HG03432 (cell line): ENCODE results near the gene MEPCE.

Experiments used
- ATAC-seq: cut with Tn5 transposase; IDR thresholded peaks from one replicate; pipeline ENCODE4 v1.9.1; 2021; ENCODE audit warnings: mild to moderate bottlenecking, moderate library complexity; ENCODE audit not compliant: unreplicated experiment

MEPCE gene

DNA sequence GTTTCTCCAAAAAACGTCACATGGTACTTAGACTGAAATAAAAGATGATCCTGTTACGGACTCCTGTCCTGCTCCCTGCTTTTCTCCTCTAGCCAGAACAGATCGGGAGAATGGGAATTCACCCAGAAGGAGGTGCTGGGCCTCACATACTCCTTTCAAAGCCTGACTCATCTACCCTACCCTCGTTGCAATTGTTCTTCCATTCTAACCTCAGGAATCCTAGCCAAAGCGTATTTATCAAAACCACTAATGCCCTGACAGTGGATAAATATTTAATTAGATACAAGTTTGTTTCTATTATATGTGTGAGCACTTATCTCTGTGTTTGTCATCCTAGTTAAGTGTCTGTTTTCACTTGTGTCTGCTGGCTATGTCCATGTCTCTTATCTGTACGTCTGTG lies 22.9 kb upstream of the MEPCE start:
- no peak for ATAC-seq

GRCh38 chr7:100407285-100408180 lies 22.1 kb upstream of the MEPCE start:
- peak; percentile 71 for ATAC-seq

GRCh38 chr7:100411101-100411500 lies 18.5 kb upstream of the MEPCE start:
- ATAC-seq = no peak

DNA sequence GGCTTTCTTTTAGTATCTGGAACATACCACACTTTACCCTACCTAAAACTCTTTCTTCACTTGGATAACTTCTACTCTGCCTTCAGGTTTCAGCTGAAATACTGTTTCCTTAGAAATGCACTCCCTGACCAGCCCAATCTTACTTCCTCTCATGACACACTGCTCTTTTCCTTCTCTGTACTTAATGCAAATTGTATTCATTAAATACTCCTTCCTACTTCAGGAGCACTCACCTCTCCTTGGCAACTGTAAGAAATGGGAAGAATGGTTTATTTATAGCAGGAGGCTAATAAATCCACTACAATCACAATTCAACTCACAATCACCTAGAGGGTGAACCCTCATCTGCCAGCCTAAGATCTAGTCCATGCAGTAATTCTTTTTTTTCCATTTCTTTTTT lies 16.3 kb upstream of the MEPCE start:
- no peak for ATAC-seq

GRCh38 chr7:100413889-100414288 lies 15.7 kb upstream of the MEPCE start:
- no peak for ATAC-seq

DNA sequence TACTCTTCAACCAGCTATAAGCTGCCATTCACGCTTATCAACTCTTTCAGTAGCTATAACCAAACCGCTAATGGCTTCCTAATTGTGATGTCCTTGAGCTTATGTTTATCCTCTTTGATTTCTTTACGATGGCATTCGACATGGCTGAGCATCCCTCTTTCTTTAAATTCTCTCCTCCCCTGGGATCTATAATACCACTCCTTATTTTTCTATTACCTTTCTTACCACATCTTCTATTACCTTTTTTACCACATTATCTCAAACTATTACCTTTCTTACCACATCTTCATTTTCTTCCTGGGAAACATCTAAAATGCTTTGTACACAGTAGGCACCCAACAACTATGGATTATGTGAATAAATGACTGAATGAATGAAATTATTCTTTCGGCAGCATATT lies 14.2 kb upstream of the MEPCE start:
- no peak for ATAC-seq

DNA sequence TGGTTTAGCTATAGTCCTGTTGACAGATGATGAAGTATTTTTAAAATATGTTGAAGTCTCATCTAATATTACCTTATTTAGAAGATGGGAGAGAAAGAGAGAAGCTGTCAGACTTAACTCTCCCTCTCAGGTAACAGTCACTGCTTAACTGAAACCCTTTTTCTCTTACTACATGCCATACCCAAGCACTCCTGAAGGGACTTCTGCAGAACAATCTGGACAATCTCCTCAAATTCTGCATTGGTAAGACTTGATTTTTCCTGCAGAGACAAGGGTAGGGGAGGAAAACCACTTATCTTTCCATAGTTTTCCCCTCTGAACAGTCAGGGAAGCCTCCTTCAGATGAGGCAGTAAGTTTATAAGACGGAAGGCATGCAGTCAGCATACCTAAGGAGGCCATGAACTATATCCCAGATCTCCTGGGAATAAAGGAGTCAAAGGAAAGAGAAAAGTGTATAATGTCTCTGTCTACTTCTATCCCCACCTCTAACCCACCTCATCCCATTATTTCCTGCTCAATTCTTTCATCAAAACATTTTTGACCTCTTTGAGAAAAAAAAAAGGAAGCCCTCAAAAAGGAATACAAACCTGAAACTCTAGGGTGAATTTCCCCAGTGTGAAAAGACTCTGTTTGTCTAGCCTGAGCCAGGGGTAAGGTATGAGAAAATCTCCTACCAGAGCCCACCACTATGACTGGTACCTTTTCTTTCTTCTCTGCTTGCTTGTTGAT lies 10.5 kb upstream of the MEPCE start:
- ATAC-seq = no peak

DNA sequence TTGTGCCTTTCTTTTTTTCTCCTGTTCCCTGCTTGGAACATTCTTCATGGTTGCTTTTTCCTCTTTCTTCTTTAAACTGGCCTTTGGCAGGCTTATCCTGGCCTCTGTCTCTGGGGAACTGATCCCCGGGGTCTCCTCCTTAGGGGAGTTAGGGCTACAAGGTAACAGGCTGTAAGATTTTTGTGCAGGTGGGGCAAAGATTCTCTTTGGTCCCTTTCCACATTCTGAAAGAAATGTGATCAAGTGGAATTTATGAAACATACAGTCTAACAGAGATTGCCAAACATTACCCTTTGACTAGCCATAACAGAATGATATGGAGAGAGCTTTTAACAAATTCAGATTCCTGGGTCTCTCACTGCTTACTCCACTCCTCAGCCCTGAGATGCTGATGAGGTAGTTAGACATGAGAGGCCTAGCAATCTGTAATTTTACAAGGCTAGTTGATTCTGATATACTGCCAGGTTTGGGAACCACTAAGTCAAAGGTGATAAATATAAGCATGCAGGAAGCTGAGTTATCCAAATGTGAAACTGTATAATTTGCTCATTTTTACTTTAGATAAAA lies 9.9 kb upstream of the MEPCE start:
- ATAC-seq = no peak

GRCh38 chr7:100423315-100423714 lies 6.3 kb upstream of the MEPCE start:
- no peak for ATAC-seq

DNA sequence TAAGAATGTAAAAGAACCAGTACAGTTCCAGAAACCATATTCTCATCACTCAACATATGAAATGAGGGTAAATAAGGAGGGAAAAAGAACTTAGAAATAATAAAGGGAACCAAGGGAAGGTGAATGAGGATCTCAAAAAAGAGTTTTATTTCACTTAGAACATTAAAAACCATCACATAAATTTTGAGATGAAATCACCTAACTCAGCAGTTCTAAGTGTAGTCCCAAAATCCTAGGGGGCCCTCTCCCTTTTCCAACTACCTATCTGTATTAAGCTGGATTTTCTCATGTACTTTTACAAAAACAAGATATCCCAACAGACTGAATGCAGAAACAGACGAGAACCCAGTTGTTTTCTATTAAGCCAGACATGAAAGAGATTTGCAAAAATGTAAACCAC lies 4.3 kb upstream of the MEPCE start:
- ATAC-seq = no peak

GRCh38 chr7:100426516-100426915 lies 3.1 kb upstream of the MEPCE start:
- ATAC-seq = no peak

DNA sequence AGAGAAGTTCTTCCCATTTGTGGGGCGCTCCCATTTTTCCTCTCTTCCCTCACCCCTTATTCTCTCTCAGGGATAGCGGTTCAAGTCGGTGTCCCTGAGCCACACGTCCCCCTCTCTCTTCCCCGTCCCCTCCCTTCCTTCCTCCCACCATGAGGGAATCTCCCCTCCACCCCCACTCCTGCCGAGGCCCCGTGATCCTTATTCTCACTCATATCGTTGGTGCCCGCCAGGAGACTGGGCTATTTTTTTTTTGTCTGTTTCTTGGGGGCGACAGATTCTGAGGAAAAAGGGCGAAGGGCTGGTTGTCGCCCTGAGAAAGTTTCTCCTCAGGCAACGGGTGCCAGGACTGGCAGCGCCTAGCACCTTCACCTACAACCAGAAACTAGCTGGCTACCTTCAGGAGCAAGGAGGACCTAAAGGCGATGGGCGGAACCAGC lies 1.9 kb upstream of the MEPCE start:
- no peak for ATAC-seq

DNA sequence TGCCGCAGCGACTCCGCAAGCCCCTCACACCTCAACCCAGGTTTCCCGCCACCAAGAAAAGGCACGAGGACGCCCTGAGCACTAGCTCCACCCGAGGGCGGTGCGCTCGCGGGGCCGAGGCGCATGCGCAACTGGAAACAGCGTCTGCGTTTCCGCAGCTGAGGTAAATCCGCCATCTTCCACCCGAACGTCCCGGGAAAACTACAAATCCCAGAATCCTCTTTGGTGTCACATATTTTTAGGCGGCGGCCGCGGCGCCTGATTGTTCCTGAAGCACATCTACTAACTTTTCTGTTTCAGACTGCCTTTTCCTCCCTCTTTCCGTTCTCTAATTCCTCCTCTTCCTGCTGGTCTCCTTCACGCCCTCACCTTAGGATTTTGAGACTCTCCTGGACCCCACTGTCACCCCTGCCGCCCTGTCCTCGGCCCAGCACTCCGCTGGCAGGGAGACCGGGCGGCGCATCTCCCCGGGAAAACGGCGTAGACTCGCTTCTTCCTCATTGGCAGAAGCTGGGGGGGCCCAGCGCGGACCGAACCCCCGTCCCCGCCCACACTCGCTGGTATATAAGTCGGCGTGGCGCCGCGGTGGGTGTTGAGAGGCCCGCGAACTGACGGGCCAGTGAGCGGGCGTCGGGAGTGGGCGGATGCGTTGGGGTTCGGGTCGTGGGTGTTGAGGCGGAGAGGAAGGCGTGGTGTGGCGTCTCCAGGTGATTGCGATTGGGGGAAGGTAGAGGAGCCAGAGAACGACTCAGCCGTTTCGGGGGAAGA lies 1.2 kb upstream of the MEPCE start, which contains the start of gene ZCWPW1:
Gene ZCWPW1, minus strand, starts transcription at position 505 of the 768 bp plus-strand sequence. CDS start 8,054 bp downstream, outside the sequence.
- peak; percentile 42 for ATAC-seq

- ATAC-seq = peak; percentile 51
Observed at GRCh38 chr7:100428967-100429636, 529 bp upstream of the MEPCE start.

DNA sequence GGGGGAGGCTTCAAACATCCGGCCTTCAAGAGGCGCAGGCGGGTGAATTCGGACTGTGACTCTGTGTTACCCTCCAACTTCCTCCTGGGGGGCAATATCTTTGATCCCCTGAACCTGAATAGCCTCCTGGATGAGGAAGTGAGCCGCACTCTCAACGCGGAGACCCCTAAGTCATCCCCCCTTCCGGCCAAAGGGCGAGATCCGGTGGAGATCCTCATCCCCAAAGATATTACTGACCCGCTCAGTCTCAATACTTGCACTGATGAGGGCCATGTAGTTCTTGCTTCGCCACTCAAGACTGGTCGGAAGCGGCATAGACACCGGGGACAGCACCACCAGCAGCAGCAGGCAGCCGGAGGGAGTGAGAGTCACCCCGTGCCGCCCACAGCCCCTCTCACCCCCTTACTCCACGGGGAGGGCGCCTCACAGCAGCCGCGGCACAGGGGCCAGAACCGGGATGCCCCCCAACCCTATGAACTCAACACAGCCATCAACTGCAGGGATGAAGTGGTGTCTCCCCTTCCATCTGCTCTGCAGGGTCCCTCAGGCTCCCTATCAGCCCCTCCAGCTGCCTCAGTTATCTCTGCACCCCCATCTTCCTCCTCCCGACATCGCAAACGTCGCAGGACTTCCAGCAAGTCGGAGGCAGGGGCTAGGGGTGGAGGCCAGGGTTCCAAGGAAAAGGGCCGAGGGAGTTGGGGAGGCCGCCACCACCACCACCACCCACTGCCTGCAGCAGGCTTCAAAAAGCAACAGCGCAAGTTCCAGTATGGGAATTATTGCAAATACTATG lies 1.1 kb downstream of the MEPCE start:
- no peak for ATAC-seq

DNA sequence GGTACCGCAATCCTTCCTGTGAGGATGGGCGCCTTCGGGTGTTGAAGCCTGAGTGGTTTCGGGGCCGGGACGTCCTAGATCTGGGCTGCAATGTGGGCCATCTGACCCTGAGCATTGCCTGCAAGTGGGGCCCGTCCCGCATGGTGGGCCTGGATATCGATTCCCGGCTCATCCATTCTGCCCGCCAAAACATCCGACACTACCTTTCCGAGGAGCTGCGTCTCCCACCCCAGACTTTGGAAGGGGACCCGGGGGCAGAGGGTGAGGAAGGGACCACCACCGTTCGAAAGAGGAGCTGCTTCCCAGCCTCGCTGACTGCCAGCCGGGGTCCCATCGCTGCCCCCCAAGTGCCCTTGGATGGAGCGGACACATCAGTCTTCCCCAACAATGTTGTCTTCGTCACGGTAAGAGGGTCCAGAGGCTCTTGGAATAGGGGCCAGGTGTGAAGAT lies 1.7 kb downstream of the MEPCE start:
- ATAC-seq = no peak

DNA sequence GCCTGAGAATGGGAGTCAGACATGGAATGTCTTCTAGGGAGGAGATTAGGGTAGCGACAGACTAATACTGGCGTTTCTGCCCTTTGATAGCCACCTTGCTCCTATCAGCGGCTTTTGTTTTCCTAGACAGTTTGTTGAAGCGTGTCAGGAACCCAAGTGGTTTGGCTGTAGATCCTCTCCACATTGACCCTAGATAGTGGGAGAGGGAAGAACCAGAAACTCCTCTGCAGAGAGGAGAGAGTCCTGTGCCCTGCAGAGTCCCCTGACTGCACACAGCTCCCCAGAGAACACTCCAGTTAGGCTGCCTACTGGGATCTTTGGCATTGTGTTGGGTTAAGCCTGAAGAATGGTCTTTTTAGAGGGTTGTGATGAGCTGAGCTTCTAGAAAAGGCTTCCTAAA lies 2.4 kb downstream of the MEPCE start:
- ATAC-seq = no peak

GRCh38 chr7:100432621-100433275 lies 3.1 kb downstream of the MEPCE start:
- no peak for ATAC-seq

DNA sequence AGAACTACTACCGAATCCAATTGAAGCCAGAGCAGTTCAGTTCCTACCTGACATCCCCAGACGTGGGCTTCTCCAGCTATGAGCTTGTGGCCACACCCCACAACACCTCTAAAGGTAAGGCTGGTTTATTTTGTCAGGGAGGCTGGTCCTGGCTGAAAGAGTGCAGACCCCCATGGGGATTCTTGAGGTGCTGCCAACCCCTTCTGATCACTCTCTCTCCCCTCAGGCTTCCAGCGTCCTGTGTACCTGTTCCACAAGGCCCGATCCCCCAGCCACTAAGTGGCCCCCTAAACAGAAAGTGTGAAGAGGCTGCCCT lies 3.6 kb downstream of the MEPCE start:
- ATAC-seq = no peak
